Liver (tissue), 9 donors: ENCODE measurements around the gene FER. TPM values are rescaled to one million over a fixed set of nuclear protein-coding genes. Genes with fewer than 3 reads are reported as not detected.

Source experiments
- DNase-seq: peaks from one replicate; pipeline ENCODE4 v3.0.0-alpha.2; 2017; ENCODE audit warnings: low spot score
- H3K27ac ChIP-seq, 2 donors: one replicate each; pipeline ENCODE4 v1.7.0; 2013; ENCODE audit warnings: inconsistent platforms in 2 of 2, low read length in 2 of 2, control low read depth in 1 of 2, low read depth in 1 of 2, mild to moderate bottlenecking in 1 of 2
- H3K27me3 ChIP-seq, 4 donors: one replicate each; pipeline versions ENCODE4 v1.6.1 to v1.7.0; 2013; ENCODE audit warnings: low read length in 3 of 4, inconsistent platforms in 1 of 4, mild to moderate bottlenecking in 1 of 4, moderate library complexity in 1 of 4; ENCODE audit not compliant: control insufficient read depth in 4 of 4, insufficient read depth in 4 of 4
- H3K36me3 ChIP-seq, 4 donors: one replicate each; pipeline versions ENCODE4 v1.6.1 to v1.7.0; 2013; ENCODE audit warnings: low read length in 3 of 4, mild to moderate bottlenecking in 3 of 4, low read depth in 1 of 4, moderate library complexity in 1 of 4; ENCODE audit not compliant: control insufficient read depth in 4 of 4, insufficient read depth in 3 of 4
- H3K4me1 ChIP-seq, 4 donors: one replicate each; pipeline versions ENCODE4 v1.6.1 to v1.7.0; 2013; ENCODE audit warnings: low read length in 3 of 4, mild to moderate bottlenecking in 3 of 4, moderate library complexity in 1 of 4; ENCODE audit not compliant: control insufficient read depth in 4 of 4, insufficient read depth in 4 of 4
- H3K4me3 ChIP-seq, 3 donors: one replicate each; pipeline versions ENCODE4 v1.6.1 to v1.7.0; 2013; ENCODE audit warnings: low read length in 3 of 3, control low read depth in 1 of 3, low read depth in 1 of 3, mild to moderate bottlenecking in 1 of 3
- H3K9ac ChIP-seq, 2 donors: one replicate each; pipeline ENCODE4 v1.7.0; 2013; ENCODE audit warnings: low read length in 2 of 2, mild to moderate bottlenecking in 2 of 2, moderate library complexity in 2 of 2, control low read depth in 1 of 2, low read depth in 1 of 2
- H3K9me3 ChIP-seq, 4 donors: one replicate each; pipeline versions ENCODE4 v1.6.1 to v1.7.0; 2013; ENCODE audit warnings: low read length in 3 of 4; ENCODE audit not compliant: control insufficient read depth in 4 of 4
- ATF3 ChIP-seq: IDR thresholded peaks from 2 replicates; pipeline ENCODE4 v1.6.1; 2016; ENCODE audit warnings: antibody characterized with exemption
- CTCF ChIP-seq: fragments of 150-350 bp; IDR thresholded peaks from 2 replicates; pipeline ENCODE4 v1.5.1; 2017; ENCODE audit warnings: improper control_type of control experiment, low read depth, low read length; ENCODE audit not compliant: missing input control
- EGR1 ChIP-seq, 2 donors: IDR thresholded peaks; 2 replicates each; pipeline ENCODE4 v1.6.1; 2016 to 2018; ENCODE audit warnings: antibody characterized with exemption in 2 of 2, low read depth in 2 of 2
- FOXA1 ChIP-seq: IDR thresholded peaks from 2 replicates; pipeline ENCODE4 v1.6.1; 2016; ENCODE audit warnings: antibody characterized with exemption
- FOXA2 ChIP-seq: IDR thresholded peaks from 2 replicates; pipeline ENCODE4 v1.6.1; 2016; ENCODE audit warnings: antibody characterized with exemption
- GABPA ChIP-seq, 2 donors: IDR thresholded peaks in 1 of 2; conservative IDR thresholded peaks in 1 of 2; 2 replicates each; pipeline ENCODE4 v1.6.1; 2016; ENCODE audit warnings: antibody characterized with exemption in 2 of 2, mild to moderate bottlenecking in 1 of 2, moderate library complexity in 1 of 2
- HNF4A ChIP-seq, 2 donors: conservative IDR thresholded peaks; 2 replicates each; pipeline ENCODE4 v1.6.1; 2016; ENCODE audit warnings: antibody characterized with exemption in 2 of 2, mild to moderate bottlenecking in 2 of 2
- HNF4G ChIP-seq: IDR thresholded peaks from 2 replicates; pipeline ENCODE4 v1.6.1; 2016; ENCODE audit warnings: antibody characterized with exemption
- JUND ChIP-seq, 2 donors: IDR thresholded peaks; 2 replicates each; pipeline ENCODE4 v1.6.1; 2016; ENCODE audit warnings: antibody characterized with exemption in 2 of 2
- MAX ChIP-seq: IDR thresholded peaks from 2 replicates; pipeline ENCODE4 v1.6.1; 2016; ENCODE audit warnings: antibody characterized with exemption
- NR2F2 ChIP-seq: IDR thresholded peaks from 2 replicates; pipeline ENCODE4 v1.6.1; 2016; ENCODE audit warnings: antibody characterized with exemption
- RAD21 ChIP-seq, 2 donors: IDR thresholded peaks; 2 replicates each; pipeline ENCODE4 v1.6.1; 2016; ENCODE audit warnings: antibody characterized with exemption in 2 of 2, mild to moderate bottlenecking in 2 of 2
- REST ChIP-seq: IDR thresholded peaks from 2 replicates; pipeline ENCODE4 v1.6.1; 2016; ENCODE audit warnings: antibody characterized with exemption, mild to moderate bottlenecking
- RXRA ChIP-seq, 2 donors: IDR thresholded peaks; 2 replicates each; pipeline ENCODE4 v1.6.1; 2017 to 2018; ENCODE audit warnings: antibody characterized with exemption in 2 of 2, mild to moderate bottlenecking in 1 of 2
- SP1 ChIP-seq: IDR thresholded peaks from 2 replicates; pipeline ENCODE4 v1.6.1; 2018; ENCODE audit warnings: antibody characterized with exemption, mild to moderate bottlenecking
- TAF1 ChIP-seq: conservative IDR thresholded peaks from 2 replicates; pipeline ENCODE4 v1.6.1; 2016; ENCODE audit warnings: antibody characterized with exemption, mild to moderate bottlenecking
- YY1 ChIP-seq: IDR thresholded peaks from 2 replicates; pipeline ENCODE4 v1.6.1; 2016; ENCODE audit warnings: antibody characterized with exemption, mild to moderate bottlenecking
- ZBTB33 ChIP-seq: IDR thresholded peaks from 2 replicates; pipeline ENCODE4 v1.6.1; 2016; ENCODE audit warnings: antibody characterized with exemption
- WGBS: extraction: QIAGEN DNeasy Blood & Tissue Kit; methylation state at CpG from one replicate; pipeline ENCODE4 v1.1.7; 2013; 5-methylcytosine and 5-hydroxymethylcytosine counted together
- polyA plus RNA-seq, 2 donors: library from polyadenylated mRNA; stranded (reverse) in 1 of 2; unstranded in 1 of 2; fragments of 200-250 nt in 1 of 2; fragments of >200 nt in 1 of 2; fragmentation: Nextera tagmentation in 1 of 2; extraction: Ambion mirVana in 1 of 2; gene quantifications; one replicate each; pipeline versions ENCODE4 v1.2.1 to v1.2.3, GENCODE V29; 2013 to 2015
- total RNA-seq, 2 donors: library from RNA; depleted of rRNA; stranded (reverse); fragments of >200 nt; gene quantifications; one replicate each; pipeline ENCODE4 v1.2.3, GENCODE V29; 2014
- donor health status: healthy.
- donor health status: healthy.
- donor health status: healthy.
- donor health status: healthy.
- donor health status: healthy.

FER gene
- total and polyA plus RNA-seq, 4 donors: 0.83 to 9.8 (median 5.9) TPM

GRCh38 chr5:109224276-109224882, 476.7 kb downstream of the FER start (continued):
- TF ChIP-seq EGR1 (IDR thresholded peaks at IDR 0.05; ENCODE audit: low read depth in 2 of 2): no peak
- no peak for TF ChIP-seq FOXA1
- TF ChIP-seq RXRA (IDR thresholded peaks at IDR 0.05): no peak

- WGBS: 84% methylated on average over 11 of the region's 11 CpGs
Observed at GRCh38 chr5:109225716-109226625, 478.3 kb downstream of the FER start.

More at GRCh38 chr5:109225716-109226625, 478.3 kb downstream of the FER start:
- H3K4me1 ChIP-seq: no peaks in the 10 kb centered on the region
- H3K27ac ChIP-seq: no peak overlapping the region
- H3K27me3 ChIP-seq: no peaks in the 10 kb centered on the region
- no peaks in the 10 kb centered on the region for H3K9me3 ChIP-seq
- no peak overlapping the region for H3K4me3 ChIP-seq
- DNase-seq: no peak
- TF ChIP-seq ZBTB33: no peak
- TF ChIP-seq FOXA1: no peak
- no peak for TF ChIP-seq RXRA (IDR thresholded peaks at IDR 0.05)
- TF ChIP-seq REST: no peak
- no peak for TF ChIP-seq FOXA2
- TF ChIP-seq TAF1: no peak
- no peak for TF ChIP-seq MAX
- no peak for TF ChIP-seq HNF4G
- no peak for TF ChIP-seq ATF3
- TF ChIP-seq GABPA (IDR thresholded peaks at IDR 0.05 in 1 of 2, conservative IDR thresholded peaks at IDR 0.05 in 1 of 2): no peak
- no peak for TF ChIP-seq CTCF
- TF ChIP-seq JUND (IDR thresholded peaks at IDR 0.05): no peak
- TF ChIP-seq SP1: no peak
- no peak for TF ChIP-seq RAD21 (IDR thresholded peaks at IDR 0.05)
- TF ChIP-seq HNF4A (conservative IDR thresholded peaks at IDR 0.05): no peak
- TF ChIP-seq YY1: no peak
- TF ChIP-seq NR2F2: no peak
- H3K36me3 ChIP-seq: no peaks in the 10 kb centered on the region
- H3K9ac ChIP-seq: no peak overlapping the region
